OCI-LY3 (cell line): Measurements from ENCODE around the gene MARCHF9.

Experiments used
- H2AFZ ChIP-seq: fragments of 200-600, 300-600 bp; shearing (Covaris generic); 2 replicates; pipeline ENCODE4 v1.6.0; 2014; ENCODE audit warnings: antibody characterized with exemption, low read depth, low read length
- H3K27ac ChIP-seq: fragments of 200-600, 300-600 bp; sonication (generic); 2 replicates; pipeline ENCODE4 v1.5.1; 2014; ENCODE audit warnings: mild to moderate bottlenecking, low read length, moderate library complexity, mixed read lengths
- H3K27me3 ChIP-seq: fragments of 200-600, 300-600 bp; sonication (generic); 2 replicates; pipeline ENCODE4 v1.6.1; 2014; ENCODE audit warnings: low read depth, low read length, mixed read lengths
- H3K36me3 ChIP-seq: fragments of 200-600, 300-600 bp; sonication (generic); replicated peaks from 2 replicates; pipeline ENCODE3; 2014; ENCODE audit warnings: low read depth, low read length, mixed read lengths
- H3K4me1 ChIP-seq: fragments of 300-600, 200-600 bp; sonication (generic); 2 replicates; pipeline ENCODE4 v1.6.1; 2014; ENCODE audit warnings: low read length, mixed read lengths
- H3K4me2 ChIP-seq: fragments of 200-600, 300-600 bp; sonication (generic); 2 replicates; pipeline ENCODE4 v1.6.1; 2014; ENCODE audit warnings: low read length, mixed read lengths
- H3K4me3 ChIP-seq: fragments of 300-600, 200-600 bp; sonication (generic); 2 replicates; pipeline ENCODE4 v1.5.1; 2014; ENCODE audit warnings: antibody characterized with exemption, mild to moderate bottlenecking, low read length, moderate library complexity
- H3K79me2 ChIP-seq: fragments of 300-600, 200-600 bp; shearing (Covaris generic); 2 replicates; pipeline ENCODE4 v1.6.1; 2014; ENCODE audit warnings: mild to moderate bottlenecking, low read length, mixed read lengths
- H3K9ac ChIP-seq: fragments of 300-600, 200-600 bp; shearing (Covaris generic); 2 replicates; pipeline ENCODE4 v1.6.0; 2014; ENCODE audit warnings: mild to moderate bottlenecking, low read length, moderate library complexity
- H3K9me3 ChIP-seq: fragments of 200-600, 300-600 bp; shearing (Covaris generic); 2 replicates; pipeline ENCODE4 v1.6.1; 2014; ENCODE audit warnings: low read length, mixed read lengths; ENCODE audit not compliant: insufficient read depth
- H4K20me1 ChIP-seq: fragments of 200-600, 300-600 bp; sonication (generic); 2 replicates; pipeline ENCODE4 v1.6.1; 2016; ENCODE audit warnings: low read length, mixed read lengths; ENCODE audit not compliant: insufficient read depth
- CTCF ChIP-seq: fragments of 200-600, 300-600 bp; sonication (generic); IDR thresholded peaks from 2 replicates; pipeline ENCODE4 v1.5.1; 2014; ENCODE audit warnings: antibody characterized with exemption, low read length, low read depth
- EZH2phosphoT487 ChIP-seq: fragments of 200-600 bp; shearing (Covaris generic); IDR thresholded peaks from 2 replicates; pipeline ENCODE4 v1.6.1; 2018; ENCODE audit warnings: antibody characterized with exemption, mixed run types, low read depth

The MARCHF9 gene

GRCh38 chr12:57753756-57754337, 1.1 kb upstream of the MARCHF9 start:
- Histone ChIP-seq H3K4me2 (peak overlapping the region; percentile 62), H3K4me1 (peaks cover 32% of the 10 kb centered on the region), H3K27ac (no peak overlapping the region), H2AFZ (no peak overlapping the region), H4K20me1 (0 out of 2 replicates have a peak, but pooled peaks cover 2% of the 10 kb centered on the region), H3K36me3 (peaks cover 40% of the 10 kb centered on the region), H3K27me3 (no peaks in the 10 kb centered on the region), H3K4me3 (peak overlapping the region; percentile 82), H3K79me2 (peaks cover 64% of the 10 kb centered on the region), H3K9me3 (no peaks in the 10 kb centered on the region), H3K9ac (no peak overlapping the region)
- TF ChIP-seq EZH2phosphoT487 (no peak), CTCF (no peak)

- Histone ChIP-seq H4K20me1 (peaks cover 13% of the 10 kb centered on the region), H3K27me3 (no peaks in the 10 kb centered on the region), H3K36me3 (peaks cover 42% of the 10 kb centered on the region), H2AFZ (no peak overlapping the region), H3K9ac (peak overlapping the region; percentile 94), H3K4me2 (peak overlapping the region; percentile 99), H3K9me3 (no peaks in the 10 kb centered on the region), H3K27ac (peak overlapping the region; percentile 92; the same call in 1 of the 2 replicates), H3K79me2 (peaks cover 62% of the 10 kb centered on the region), H3K4me1 (peaks cover 32% of the 10 kb centered on the region), H3K4me3 (peak overlapping the region; percentile 82)
- TF ChIP-seq CTCF (no peak), EZH2phosphoT487 (no peak)
Measured at GRCh38 chr12:57755194-57755453, 221 bp downstream of the MARCHF9 start.

GRCh38 chr12:57755454-57756372, 810 bp downstream of the MARCHF9 start:
- H3K9me3 ChIP-seq: no peaks in the 10 kb centered on the region
- TF ChIP-seq EZH2phosphoT487 (no peak), CTCF (no peak)
- H3K4me2 ChIP-seq: peak overlapping the region; percentile 99
- peaks cover 57% of the 10 kb centered on the region for H3K79me2 ChIP-seq
- no peaks in the 10 kb centered on the region for H3K27me3 ChIP-seq
- no peak overlapping the region for H2AFZ ChIP-seq
- H3K27ac ChIP-seq: peak overlapping the region; percentile 92
- peaks cover 41% of the 10 kb centered on the region for H3K36me3 ChIP-seq
- H4K20me1 ChIP-seq: peaks cover 19% of the 10 kb centered on the region
- peak overlapping the region; percentile 94 for H3K9ac ChIP-seq
- peak overlapping the region; percentile 82 for H3K4me3 ChIP-seq
- H3K4me1 ChIP-seq: peaks cover 30% of the 10 kb centered on the region

GRCh38 chr12:57756406-57757341, 1.8 kb downstream of the MARCHF9 start:
- TF ChIP-seq CTCF (peak; percentile 76), EZH2phosphoT487 (no peak)
- peaks cover 40% of the 10 kb centered on the region for H3K36me3 ChIP-seq
- H2AFZ ChIP-seq: no peak overlapping the region
- peak overlapping the region; percentile 92 for H3K27ac ChIP-seq
- no peaks in the 10 kb centered on the region for H3K9me3 ChIP-seq
- H3K27me3 ChIP-seq: no peaks in the 10 kb centered on the region
- peaks cover 25% of the 10 kb centered on the region for H3K4me1 ChIP-seq
- H3K4me2 ChIP-seq: peak overlapping the region; percentile 99
- H3K4me3 ChIP-seq: peak overlapping the region; percentile 82
- H3K9ac ChIP-seq: peak overlapping the region; percentile 94
- H3K79me2 ChIP-seq: peaks cover 48% of the 10 kb centered on the region
- peaks cover 25% of the 10 kb centered on the region for H4K20me1 ChIP-seq
